ENCODE data around the gene SLC22A23. TPM values are rescaled to one million over a fixed set of nuclear protein-coding genes. Genes with fewer than 3 reads are reported as not detected.

SLC22A23 gene
- total RNA-seq, 4 donors from 2014 or later = 7.6 to 13.1 (median 9.5) TPM

DNA sequence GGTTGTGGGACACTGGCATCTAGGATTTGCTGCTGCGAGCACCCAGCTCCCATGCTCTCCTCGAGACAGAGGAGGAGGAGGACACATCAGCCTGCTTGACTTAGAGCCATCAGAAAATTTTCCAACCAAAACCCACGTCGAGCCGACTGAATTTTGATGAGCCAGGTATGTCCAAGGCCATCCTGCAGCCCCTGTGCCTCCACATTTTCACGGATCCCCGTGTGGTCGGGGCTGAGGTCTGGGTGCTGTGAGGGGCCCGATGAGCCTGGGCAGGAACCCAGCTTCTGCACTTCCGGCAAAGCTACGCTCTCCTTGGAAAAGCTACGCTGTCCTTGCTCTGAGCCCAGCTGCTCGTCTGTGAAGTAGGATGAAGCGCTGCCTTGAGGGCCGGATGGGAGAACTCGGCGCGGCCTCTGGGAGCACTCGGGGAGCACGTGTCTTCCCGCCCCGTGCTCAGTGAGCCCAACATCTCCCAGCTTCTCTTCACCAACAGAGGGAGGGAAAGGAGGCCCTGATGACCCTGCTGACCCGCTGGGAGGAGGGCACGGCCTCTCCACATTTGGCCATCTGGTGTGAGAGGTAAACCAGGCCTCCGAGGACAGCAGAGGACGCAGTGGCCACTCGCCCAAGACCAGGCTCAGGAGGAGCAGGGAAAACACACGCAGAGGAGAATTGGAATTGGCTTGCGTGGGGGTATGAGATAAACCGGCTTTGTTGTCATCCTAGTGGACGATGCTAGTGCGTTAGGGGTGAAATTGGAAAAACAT lies 164.2 kb downstream of the SLC22A23 start:
- H3K27me3 ChIP-seq = no peaks in the 10 kb centered on the region
- no peak overlapping the region for H3K27ac ChIP-seq (replicated peaks in 1 of 4)
- WGBS = 89% methylated on average over 22 of the region's 32 CpGs
- intact Hi-C loops (cut with DNase I) = no loop called here
- no peak for TF ChIP-seq CTCF (IDR thresholded peaks at IDR 0.05)
- TF ChIP-seq EP300 (IDR thresholded peaks at IDR 0.05) = no peak
- TF ChIP-seq POLR2A (IDR thresholded peaks at IDR 0.05; ENCODE audit: low read depth) = no peak
- TF ChIP-seq POLR2AphosphoS5 (IDR thresholded peaks at IDR 0.05) = no peak
- no peak overlapping the region for H3K4me3 ChIP-seq
- H3K9me3 ChIP-seq = no peaks in the 10 kb centered on the region
- DNase-seq (ENCODE audit: extremely low spot score) = no peak
- H3K4me1 ChIP-seq = peaks cover 0 to 6% (median 1%) of the 10 kb centered on the region in 4 donors
- peaks cover 0 to 14% (median 0%) of the 10 kb centered on the region in 4 donors for H3K36me3 ChIP-seq

- H3K9me3 ChIP-seq = no peaks in the 10 kb centered on the region
- peaks cover 0 to 12% (median 4%) of the 10 kb centered on the region in 4 donors for H3K4me1 ChIP-seq
- 97% methylated on average over 7 of the region's 7 CpGs for WGBS
- DNase-seq (ENCODE audit: extremely low spot score) = no peak
- H3K27me3 ChIP-seq = no peaks in the 10 kb centered on the region
- no peak overlapping the region for H3K4me3 ChIP-seq
- no peak overlapping the region for H3K27ac ChIP-seq (replicated peaks in 1 of 4)
- intact Hi-C loops (cut with DNase I) = no loop called here
- peaks cover 0 to 10% (median 0%) of the 10 kb centered on the region in 4 donors for H3K36me3 ChIP-seq
- TF ChIP-seq CTCF (IDR thresholded peaks at IDR 0.05) (no peak), POLR2AphosphoS5 (IDR thresholded peaks at IDR 0.05) (no peak), POLR2A (IDR thresholded peaks at IDR 0.05; ENCODE audit: low read depth) (no peak), EP300 (IDR thresholded peaks at IDR 0.05) (no peak)
Observed at GRCh38 chr6:3291987-3292386, 164.9 kb downstream of the SLC22A23 start.

DNA sequence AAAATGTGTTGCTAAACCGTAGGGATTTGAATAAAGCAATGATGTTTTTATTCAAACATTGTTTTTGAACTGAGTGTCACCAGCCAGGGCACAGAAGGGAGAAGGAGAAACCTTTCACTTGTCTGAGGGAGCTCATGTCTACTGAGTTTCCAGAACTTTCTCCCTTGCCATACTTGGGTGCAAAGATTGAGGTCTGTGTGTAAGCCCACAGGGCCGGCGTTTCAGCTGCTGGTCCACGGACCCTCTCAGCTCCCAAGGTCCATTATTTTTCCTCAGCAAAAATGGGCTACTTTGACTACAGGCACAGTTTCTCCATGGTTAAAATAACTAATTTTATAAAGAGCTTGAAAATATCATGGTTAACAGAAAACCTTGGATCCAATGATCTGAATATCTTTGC lies 165.5 kb downstream of the SLC22A23 start:
- no peak for DNase-seq (ENCODE audit: extremely low spot score)
- Histone ChIP-seq H3K4me3 (no peak overlapping the region), H3K4me1 (peaks cover 0 to 13% (median 5%) of the 10 kb centered on the region in 4 donors), H3K27me3 (no peaks in the 10 kb centered on the region), H3K27ac (replicated peaks in 1 of 4) (no peak overlapping the region), H3K9me3 (no peaks in the 10 kb centered on the region), H3K36me3 (peaks cover 0 to 10% (median 0%) of the 10 kb centered on the region in 4 donors)
- intact Hi-C loops (cut with DNase I) = no loop called here
- TF ChIP-seq EP300 (IDR thresholded peaks at IDR 0.05) = no peak
- no peak for TF ChIP-seq POLR2AphosphoS5 (IDR thresholded peaks at IDR 0.05)
- no peak for TF ChIP-seq POLR2A (IDR thresholded peaks at IDR 0.05; ENCODE audit: low read depth)
- no peak for TF ChIP-seq CTCF (IDR thresholded peaks at IDR 0.05)
- WGBS = 96% methylated on average over 4 of the region's 4 CpGs

GRCh38 chr6:3290931-3291211 lies 166.0 kb downstream of the SLC22A23 start:
- intact Hi-C loops (cut with DNase I) = no loop called here
- no peaks in the 10 kb centered on the region for H3K27me3 ChIP-seq
- 75% methylated on average over 11 of the region's 11 CpGs for WGBS
- H3K4me1 ChIP-seq = peaks cover 0 to 13% (median 5%) of the 10 kb centered on the region in 4 donors
- DNase-seq (ENCODE audit: extremely low spot score) = no peak
- H3K4me3 ChIP-seq = no peak overlapping the region
- TF ChIP-seq EP300 (IDR thresholded peaks at IDR 0.05) = no peak
- no peak for TF ChIP-seq POLR2AphosphoS5 (IDR thresholded peaks at IDR 0.05)
- TF ChIP-seq POLR2A (IDR thresholded peaks at IDR 0.05; ENCODE audit: low read depth) = no peak
- TF ChIP-seq CTCF (IDR thresholded peaks at IDR 0.05) = no peak
- H3K27ac ChIP-seq (replicated peaks in 1 of 4) = no peak overlapping the region
- H3K9me3 ChIP-seq = no peaks in the 10 kb centered on the region
- H3K36me3 ChIP-seq = peaks cover 0 to 10% (median 0%) of the 10 kb centered on the region in 4 donors

All from esophagus muscularis mucosa (tissue), 4 donors.